GM18858 (cell line): ENCODE data around the gene RAPH1.
"Not testable (repeated sequence)": the region's sequence is repeated elsewhere in the genome, so short reads cannot be mapped to it uniquely, and the experiment has no call there.

ENCODE experiments used
- ATAC-seq: cut with Tn5 transposase; IDR thresholded peaks from one replicate; pipeline ENCODE4 v1.9.1; 2021; ENCODE audit not compliant: unreplicated experiment

RAPH1 gene

DNA sequence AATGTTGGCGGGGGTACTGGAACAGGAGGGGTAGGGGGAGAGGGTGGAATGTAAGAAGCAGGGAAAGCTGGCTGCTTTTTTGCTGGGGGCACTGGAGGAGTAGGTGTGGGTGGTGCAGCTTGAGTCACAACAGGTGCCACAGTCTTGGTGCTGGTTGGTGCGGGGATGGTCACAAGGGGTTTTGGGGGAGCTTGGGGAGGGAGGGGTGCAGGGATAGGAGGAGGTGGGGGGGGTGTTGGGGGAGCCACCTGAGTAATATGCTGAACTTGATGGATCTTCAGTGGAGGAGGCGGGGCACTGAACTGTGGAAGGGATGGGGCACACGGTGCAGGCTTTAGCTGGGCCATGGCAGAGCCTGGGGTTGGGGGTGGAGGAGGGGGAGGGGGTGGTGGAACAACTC is 94.4 kb downstream of the RAPH1 start:
- no peak for ATAC-seq

DNA sequence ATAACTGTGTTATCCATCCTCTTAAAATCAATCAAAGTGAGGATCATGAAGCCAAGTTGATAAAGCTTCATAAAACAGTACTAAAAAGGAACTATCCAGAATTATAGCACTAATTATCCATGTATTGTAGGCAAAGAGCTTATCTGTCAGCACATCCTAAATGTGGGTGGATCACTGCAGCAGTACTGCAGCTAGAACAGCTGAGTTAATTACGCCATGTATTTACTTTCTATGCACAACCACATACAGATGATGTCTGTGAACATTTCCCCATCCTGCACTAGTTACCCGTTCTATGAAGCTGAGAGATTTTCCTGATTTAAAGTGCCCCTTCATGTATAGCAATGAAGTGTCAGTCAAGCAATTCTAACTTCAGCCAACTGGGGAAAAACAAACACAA is 96.6 kb downstream of the RAPH1 start:
- ATAC-seq, result no peak

DNA sequence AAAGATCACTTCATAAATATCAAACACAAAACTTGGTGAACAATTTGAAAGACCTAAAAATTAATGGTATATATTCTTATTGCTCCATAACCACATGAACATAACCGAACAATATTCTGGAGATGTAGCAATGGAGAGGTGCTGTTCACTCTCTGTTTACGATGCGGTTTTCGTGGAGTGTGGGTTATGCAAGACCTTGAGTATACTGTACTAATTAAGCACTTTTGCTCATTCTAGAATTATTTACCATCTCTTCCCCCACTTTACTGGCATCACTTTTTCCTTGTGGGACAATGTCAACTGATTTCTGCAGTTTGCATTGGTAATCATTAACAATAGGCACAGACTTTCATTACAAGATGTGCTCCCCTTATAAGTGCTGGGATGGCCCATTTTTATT is 97.6 kb downstream of the RAPH1 start:
- ATAC-seq, result no peak

DNA sequence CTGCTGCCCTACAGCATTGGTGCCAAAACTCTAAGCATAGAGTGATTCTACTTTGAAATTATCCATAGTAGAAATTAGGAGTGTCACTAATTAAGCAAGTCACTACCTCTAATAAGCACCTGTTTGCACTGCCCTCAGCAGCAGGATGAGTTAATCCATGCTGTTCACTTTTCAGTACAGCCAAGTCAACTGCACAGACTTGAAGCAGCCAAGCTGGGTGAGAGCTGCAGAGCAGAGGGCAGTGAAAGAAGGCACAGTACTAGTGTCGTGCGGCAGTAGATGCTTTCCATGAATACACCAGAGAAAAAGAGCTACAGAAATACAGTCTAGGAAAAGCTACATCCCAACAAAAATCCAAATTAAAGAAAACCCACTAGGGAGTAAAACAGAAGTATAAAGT is 98.6 kb downstream of the RAPH1 start:
- ATAC-seq, result no peak

GRCh38 chr2:203432811-203433210 is 102.3 kb downstream of the RAPH1 start:
- ATAC-seq, result no peak

DNA sequence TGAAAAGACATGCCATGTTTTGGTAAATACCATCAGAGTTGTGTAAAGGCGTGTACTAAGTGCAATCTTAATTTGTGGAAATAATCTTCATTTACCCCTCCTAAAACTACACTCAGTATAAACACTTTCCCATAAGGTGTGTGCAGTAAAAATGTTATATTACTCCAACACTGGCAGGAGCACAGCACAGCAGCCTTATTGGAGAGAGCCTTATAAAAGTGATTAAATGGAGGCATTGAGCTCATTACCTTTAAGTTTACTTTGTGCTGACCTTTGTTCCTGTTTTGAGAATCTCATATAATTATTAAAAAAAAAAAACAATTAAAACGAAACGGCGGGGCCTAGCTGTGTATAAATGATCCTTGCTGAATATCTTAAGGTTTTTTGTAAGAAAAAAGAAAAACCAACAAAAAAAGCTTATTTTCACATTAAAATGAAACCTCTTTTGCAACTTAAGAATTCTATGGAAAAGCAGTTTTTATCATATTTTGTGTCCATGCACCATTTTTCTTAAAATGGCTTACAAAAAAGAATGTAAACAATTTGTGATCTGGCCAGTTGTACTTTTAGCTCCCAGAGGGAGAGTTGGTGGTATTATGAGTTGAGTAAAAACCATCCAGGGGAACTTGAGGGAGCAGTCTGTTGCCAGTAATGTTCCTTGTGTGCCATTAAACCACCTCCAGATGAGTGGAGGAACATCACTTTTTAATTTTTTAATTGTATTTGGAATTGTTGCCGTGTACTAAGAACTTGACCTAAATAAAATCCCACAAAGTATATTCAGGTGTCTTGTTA is 103.5 kb downstream of the RAPH1 start:
- no peak for ATAC-seq

GRCh38 chr2:203429643-203430042 is 105.5 kb downstream of the RAPH1 start:
- not testable (repeated sequence) for ATAC-seq

- ATAC-seq, result no peak
Measured at GRCh38 chr2:203427061-203427460, 108.0 kb downstream of the RAPH1 start.

DNA sequence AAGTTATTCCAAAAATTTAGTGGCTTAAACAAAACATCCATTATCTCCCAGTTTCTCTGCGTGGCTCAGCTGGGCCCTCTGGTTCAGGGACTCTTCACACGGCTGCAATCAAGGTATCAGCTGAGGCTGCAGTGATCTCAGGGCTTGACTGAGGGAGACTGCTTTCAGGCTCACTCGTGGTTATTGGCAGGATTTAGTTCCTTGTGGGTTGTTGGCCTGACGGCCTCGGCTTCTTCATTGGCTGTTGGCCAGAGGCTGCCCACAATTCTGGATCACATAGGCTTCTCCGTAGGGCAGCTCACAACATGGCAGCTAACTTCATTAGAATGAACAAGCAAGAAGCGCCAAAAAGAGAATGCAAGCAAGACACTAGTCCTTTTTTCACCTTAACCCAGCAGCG is 116.8 kb downstream of the RAPH1 start:
- ATAC-seq, result no peak

DNA sequence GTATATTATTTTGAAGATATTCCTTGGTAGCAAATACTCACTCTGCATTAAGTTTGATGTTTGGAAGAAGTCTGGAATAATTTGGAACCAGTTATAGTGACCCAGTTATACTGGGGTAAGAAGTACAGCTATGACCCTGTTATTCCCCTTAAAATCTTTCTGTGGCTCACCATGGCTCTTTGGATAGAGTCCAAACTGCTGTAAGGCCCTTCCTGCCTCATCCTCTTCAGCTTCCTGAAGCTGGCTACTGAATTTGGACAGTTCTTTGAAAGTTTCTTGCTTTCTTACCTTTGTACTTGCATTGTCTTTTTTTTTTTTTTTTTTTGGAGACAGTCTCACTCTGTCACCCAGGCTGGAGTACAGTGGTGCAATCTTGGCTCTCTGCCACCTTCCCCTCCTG is 121.3 kb downstream of the RAPH1 start:
- ATAC-seq, result no peak

- no peak for ATAC-seq
Measured at GRCh38 chr2:203412546-203413331, 122.4 kb downstream of the RAPH1 start.

GRCh38 chr2:203407496-203407895 is 127.6 kb downstream of the RAPH1 start:
- no peak for ATAC-seq

- ATAC-seq, result no peak
Measured at GRCh38 chr2:203404996-203405395, 130.1 kb downstream of the RAPH1 start.

GRCh38 chr2:203400805-203401585 is 134.1 kb downstream of the RAPH1 start:
- no peak for ATAC-seq

DNA sequence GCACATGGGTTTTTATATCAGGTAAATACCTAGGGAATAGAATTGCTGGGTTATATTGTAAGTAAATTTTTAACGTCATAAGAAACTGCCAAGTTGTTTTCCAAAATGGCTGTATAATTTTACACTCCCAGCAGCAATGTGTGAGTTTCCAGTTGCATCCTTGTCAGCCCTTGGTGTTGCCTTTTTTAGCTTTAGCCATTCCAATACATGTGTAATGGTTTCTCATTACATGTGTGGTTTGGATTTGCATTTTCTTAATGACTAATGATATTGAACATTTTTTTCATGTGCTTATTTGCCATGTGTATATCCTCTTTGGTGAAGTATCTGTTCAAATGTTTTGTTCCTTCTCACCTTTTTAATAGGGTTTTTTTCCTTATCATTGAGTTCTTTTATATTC is 136.1 kb downstream of the RAPH1 start:
- no peak for ATAC-seq

GRCh38 chr2:203396667-203397066 is 138.4 kb downstream of the RAPH1 start:
- ATAC-seq, result no peak

DNA sequence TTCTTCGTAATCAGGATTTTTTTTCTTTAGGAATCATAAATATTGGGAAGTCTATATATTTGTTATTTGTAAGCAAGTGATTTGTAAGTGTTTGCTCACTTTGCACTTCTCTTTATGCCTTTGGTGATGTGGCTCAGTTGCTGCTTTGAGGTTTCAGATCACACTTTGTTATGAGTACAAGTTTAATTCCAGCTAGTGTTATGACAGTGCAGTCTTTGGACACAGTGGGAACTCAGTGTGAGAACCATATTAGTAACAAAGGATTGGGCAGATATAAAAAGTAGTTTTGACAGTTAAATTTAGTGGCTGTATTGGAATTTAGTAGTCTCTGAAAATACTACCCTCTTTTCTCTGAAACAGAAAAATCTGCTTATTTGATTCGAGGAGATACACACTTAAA is 139.2 kb downstream of the RAPH1 start:
- no peak for ATAC-seq

GRCh38 chr2:203394519-203395227 is 140.4 kb downstream of the RAPH1 start:
- no peak for ATAC-seq

- ATAC-seq, result not testable (repeated sequence)
Measured at GRCh38 chr2:203388153-203388552, 146.9 kb downstream of the RAPH1 start.

- no peak for ATAC-seq
Measured at GRCh38 chr2:203383038-203383437, 152.1 kb downstream of the RAPH1 start.

GRCh38 chr2:203379156-203379555 is 155.9 kb downstream of the RAPH1 start:
- no peak for ATAC-seq
